WTC11 (cell line): ENCODE data around the gene CCDC68.

Experiments used
- ATF3 ChIP-seq: sonication (generic); formaldehyde crosslinking; conservative IDR thresholded peaks from 2 replicates; pipeline ENCODE4 v1.8.1; 2022; ENCODE audit warnings: mild to moderate bottlenecking, missing genetic modification reagents
- CTCF ChIP-seq: fragments of 200-600 bp; IDR thresholded peaks from 2 replicates; pipeline ENCODE4 v1.8.0; 2022; ENCODE audit warnings: antibody characterized with exemption
- NR2C2 ChIP-seq: sonication (generic); formaldehyde crosslinking; IDR thresholded peaks from 2 replicates; pipeline ENCODE4 v1.8.0; 2022; ENCODE audit warnings: mild to moderate bottlenecking, missing genetic modification reagents
- ZSCAN18 ChIP-seq: fragments of 250-450 bp; sonication (Bioruptor Pico); IDR thresholded peaks from 2 replicates; pipeline ENCODE4 v2.1.2; 2022; ENCODE audit warnings: mild to moderate bottlenecking, moderate library complexity

GRCh38 chr18:54871231-54871630 is 88.0 kb downstream of the CCDC68 start:
- TF ChIP-seq CTCF, result no peak
- TF ChIP-seq ZSCAN18 (CRISPR knock-in tag), result no peak
- no peak for TF ChIP-seq ATF3
- TF ChIP-seq NR2C2, result no peak
